HG02852 (cell line): ENCODE data around the gene EDC3.
"Not testable (repeated sequence)": the region's sequence is repeated elsewhere in the genome, so short reads cannot be mapped to it uniquely, and the experiment has no call there.

Source experiments
- ATAC-seq: cut with Tn5 transposase; IDR thresholded peaks from one replicate; pipeline ENCODE4 v1.9.1; 2021; ENCODE audit warnings: mild to moderate bottlenecking, moderate library complexity; ENCODE audit not compliant: unreplicated experiment

Gene EDC3

DNA sequence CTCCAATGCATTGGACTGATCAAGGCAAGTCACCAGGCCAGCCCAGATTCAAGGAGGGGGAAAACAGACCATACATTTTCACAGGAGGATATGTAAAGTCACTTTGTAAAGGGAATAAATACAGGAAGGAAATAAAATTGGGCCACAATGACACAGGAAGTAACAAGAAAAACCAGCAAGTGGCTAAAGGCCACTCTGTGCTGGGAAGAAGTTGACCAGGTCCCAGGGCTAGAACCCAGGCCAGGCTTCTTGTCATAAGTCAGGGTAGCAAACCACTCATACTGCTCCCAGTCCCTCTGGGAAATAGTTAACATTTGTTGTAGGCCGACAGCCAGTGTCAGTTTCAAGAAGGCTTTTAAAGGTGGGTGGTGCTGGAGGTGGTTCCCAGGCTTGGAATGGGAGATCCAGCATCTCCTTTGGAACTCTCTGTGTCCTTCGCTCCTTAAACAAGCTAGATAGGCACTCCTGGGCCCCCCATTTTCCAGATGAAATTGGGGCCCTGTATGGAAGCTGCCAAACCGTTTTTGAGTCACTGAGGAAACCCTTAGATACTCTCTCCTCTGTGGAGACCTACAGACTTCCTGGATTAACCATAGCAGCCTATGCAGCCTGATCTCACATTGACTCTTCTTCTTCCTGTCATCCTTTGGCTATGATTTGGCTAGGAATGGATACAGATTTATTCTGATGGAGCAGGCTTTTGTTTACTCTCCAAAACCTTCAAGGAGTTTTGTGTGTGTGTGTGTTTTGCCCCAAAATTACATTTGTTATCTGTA is 14.7 kb upstream of the EDC3 start:
- no peak for ATAC-seq

- no peak for ATAC-seq
Measured at GRCh38 chr15:74709892-74710291, 14.1 kb upstream of the EDC3 start.

GRCh38 chr15:74709011-74709410 is 13.2 kb upstream of the EDC3 start:
- no peak for ATAC-seq

DNA sequence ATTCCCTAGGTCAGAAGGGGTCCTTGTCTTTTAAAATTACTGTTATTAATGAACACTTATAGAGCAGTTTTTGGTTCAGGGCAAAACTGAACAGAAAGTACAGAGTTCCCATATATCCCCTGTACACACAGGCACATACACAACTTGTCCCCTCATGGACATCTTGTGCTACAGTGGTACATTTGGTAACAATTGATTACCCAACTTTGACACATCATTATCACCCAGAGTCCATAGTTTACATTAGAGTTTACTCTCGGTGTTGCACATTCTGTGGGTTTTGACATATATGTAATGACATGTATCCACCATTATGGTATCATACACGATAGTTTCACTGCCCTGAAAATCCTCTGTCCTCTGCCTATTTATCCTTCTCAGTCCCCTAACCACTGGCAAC is 984 bp upstream of the EDC3 start:
- no peak for ATAC-seq

DNA sequence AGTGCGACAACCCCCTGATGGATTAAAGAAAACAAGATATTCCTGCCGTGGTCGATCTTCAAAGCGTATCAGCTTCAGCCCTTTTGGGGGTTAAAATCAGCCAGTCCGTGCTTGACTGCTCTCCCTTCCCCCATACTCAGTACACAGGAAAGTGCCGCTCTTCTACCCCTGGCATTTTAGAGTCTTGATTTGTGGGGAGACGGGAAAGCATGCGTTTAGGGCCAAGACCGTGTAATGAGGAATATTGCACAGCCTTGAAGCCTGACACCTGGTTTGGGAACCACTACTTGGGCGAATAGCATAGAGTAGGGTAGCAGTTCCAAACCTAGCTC is 540 bp upstream of the EDC3 start:
- ATAC-seq = no peak

GRCh38 chr15:74692327-74692726 is 3.5 kb downstream of the EDC3 start:
- no peak for ATAC-seq

GRCh38 chr15:74683758-74684157 is 12.1 kb downstream of the EDC3 start:
- no peak for ATAC-seq

GRCh38 chr15:74682954-74683353 is 12.9 kb downstream of the EDC3 start:
- ATAC-seq = no peak

DNA sequence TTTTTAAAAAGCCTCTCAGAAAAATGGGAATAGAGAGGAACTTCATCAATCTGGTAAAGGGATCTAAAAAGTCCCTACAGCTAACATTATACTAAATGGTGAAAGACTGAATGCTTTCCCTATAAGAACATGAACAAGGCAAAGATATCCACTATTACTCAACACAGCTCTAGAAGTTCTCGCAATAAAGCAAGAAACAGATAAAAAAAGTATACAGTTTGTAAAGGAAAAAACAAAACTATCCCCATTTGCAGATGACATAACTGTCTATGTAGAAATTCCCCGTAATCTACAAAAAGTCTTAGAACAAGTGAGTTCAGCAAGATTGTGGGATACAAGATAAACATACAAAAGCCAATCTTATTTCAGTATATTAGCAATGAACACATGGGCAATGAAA is 15.4 kb downstream of the EDC3 start:
- no peak for ATAC-seq

DNA sequence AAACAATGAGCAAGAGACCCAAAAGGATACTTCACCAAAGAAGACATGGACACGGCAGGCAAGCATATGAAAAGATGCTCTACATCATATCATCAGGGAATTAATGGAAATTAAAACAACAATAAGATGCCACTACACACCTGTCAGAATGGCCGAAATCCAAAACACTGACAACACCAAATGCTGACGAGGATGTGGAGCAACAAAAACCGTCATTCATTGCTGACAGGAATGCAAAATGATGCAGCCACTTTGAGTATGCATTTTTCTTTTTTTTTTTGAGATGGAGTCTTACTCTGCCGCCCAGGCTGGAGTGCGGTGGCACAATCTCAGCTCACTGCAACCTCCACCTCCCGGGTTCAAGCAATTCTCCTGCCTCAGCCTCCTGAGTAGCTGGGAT is 19.0 kb downstream of the EDC3 start:
- ATAC-seq = no peak

GRCh38 chr15:74674161-74674560 is 21.7 kb downstream of the EDC3 start:
- no peak for ATAC-seq

DNA sequence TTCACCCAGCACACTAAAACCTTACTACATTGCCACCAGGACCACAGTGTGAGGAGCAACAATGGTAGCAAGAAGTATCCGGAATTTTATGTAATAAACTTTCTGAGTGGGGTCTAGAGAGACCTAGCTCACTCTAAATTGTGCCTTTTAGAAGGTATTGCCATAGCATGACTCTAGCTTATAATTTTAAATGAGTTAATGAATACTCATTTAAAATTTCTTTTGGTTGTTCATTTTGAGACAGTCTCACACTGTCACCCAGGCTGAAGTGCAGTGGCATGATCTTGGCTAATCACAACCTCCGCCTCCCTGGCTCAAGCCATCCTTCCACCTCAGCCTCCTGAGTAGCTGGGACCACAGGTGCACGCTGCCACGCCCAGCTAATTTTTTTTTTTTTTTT is 26.2 kb downstream of the EDC3 start:
- ATAC-seq = no peak

GRCh38 chr15:74667975-74668374 is 27.8 kb downstream of the EDC3 start:
- ATAC-seq = no peak

DNA sequence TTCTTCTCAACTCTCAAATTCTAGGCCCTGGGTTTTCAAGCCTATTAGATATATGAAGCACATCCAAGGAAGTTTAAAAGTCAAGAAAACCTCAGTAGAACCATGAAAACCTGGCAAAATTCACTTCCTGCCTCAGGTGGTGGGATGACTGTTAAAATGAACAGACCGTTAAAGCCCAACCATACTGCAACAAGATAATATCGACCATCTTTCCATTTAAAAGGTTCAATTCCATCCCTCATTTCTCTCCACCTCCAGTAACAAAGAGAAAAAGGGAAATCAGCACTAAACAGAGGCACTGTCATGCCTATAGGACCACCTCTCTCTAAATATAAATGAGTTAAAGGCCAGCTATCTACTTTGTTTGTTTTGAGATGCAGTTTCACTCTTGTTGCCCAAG is 31.2 kb downstream of the EDC3 start:
- no peak for ATAC-seq

- ATAC-seq = no peak
Measured at GRCh38 chr15:74664028-74664616, 31.7 kb downstream of the EDC3 start.

GRCh38 chr15:74663303-74664027 is 32.4 kb downstream of the EDC3 start:
- ATAC-seq = no peak

DNA sequence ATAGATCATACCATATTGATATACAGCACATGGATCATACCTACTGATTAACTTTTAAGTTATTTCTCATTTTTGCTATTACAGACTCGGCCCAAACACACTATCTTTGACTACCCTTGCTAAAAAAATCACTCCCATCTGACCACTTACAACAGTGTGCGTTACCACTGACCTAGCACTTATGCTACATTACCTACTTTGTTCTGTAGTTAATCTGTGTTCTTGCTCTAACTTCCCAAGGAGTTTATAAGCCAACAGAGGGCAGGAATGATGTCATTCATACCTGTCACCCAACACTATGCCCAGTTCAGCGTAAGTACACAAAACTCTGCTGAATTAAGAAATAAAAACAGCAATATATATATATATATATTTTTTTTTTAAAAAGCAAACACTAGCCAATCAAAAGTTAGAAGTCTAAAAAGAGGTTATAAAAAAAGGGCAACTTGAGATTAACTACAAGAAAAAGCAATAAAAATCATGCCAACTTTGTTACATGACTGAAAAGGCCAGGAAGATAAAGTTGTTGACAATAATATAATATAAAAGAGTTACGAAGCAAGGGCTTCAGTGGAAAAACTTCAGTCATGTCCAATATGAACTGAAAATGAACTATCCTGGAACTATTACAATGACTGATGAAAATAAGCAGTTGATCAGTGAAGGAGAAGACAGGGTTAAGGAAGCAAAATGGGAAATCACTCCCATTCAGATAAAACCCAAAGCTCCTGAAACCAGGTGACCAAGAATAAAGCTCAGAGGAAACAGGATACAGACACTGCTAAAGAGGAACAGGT is 33.6 kb downstream of the EDC3 start:
- no peak for ATAC-seq

DNA sequence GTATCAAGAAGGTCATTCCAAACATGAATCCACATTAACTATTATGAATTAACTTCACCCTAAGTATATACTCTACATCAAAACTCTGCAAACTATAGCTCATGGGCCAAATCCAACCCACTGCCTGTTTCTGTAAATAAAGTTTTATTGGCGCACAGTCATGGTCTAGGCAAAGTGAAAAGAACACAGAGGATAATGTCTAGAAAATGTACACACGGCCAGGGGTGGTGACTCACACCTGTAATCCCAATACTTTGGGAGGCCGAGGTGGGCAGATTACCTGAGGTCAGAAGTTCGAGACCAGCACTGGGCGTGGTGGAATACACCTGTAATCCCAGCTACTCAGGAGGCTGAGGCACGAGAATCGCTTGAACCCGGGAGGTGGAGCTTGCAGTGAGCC is 34.5 kb downstream of the EDC3 start:
- ATAC-seq = not testable (repeated sequence)

- no peak for ATAC-seq
Measured at GRCh38 chr15:74657846-74658245, 38.0 kb downstream of the EDC3 start.

GRCh38 chr15:74656935-74657535 is 38.8 kb downstream of the EDC3 start:
- no peak for ATAC-seq

- no peak for ATAC-seq
Measured at GRCh38 chr15:74655424-74655823, 40.4 kb downstream of the EDC3 start.
